Thymus (tissue), 11 donors: ENCODE data around the gene BLID. TPM values are rescaled to one million over a fixed set of nuclear protein-coding genes. Genes with fewer than 3 reads are reported as not detected.

ENCODE experiments used
- DNase-seq, 9 donors: peaks; one replicate each; pipeline ENCODE4 v3.0.0-alpha.2; 2013; ENCODE audit warnings: low spot score in 9 of 9, low read depth in 6 of 9, missing footprints in 1 of 9
- H3K27ac ChIP-seq, 2 donors: one replicate each; pipeline ENCODE4 v1.5.1; 2013; ENCODE audit warnings: control low read depth in 1 of 2, low read depth in 1 of 2, low read length in 1 of 2, mild to moderate bottlenecking in 1 of 2, moderate library complexity in 1 of 2
- H3K27me3 ChIP-seq, 2 donors: one replicate each; pipeline ENCODE4 v1.5.1; 2013; ENCODE audit warnings: low read length in 1 of 2; ENCODE audit not compliant: control insufficient read depth in 2 of 2, insufficient read depth in 1 of 2
- H3K36me3 ChIP-seq, 2 donors: one replicate each; pipeline ENCODE4 v1.5.1; 2013; ENCODE audit warnings: low read length in 1 of 2, mild to moderate bottlenecking in 1 of 2, moderate library complexity in 1 of 2; ENCODE audit not compliant: control insufficient read depth in 2 of 2, insufficient read depth in 2 of 2
- H3K4me1 ChIP-seq, 2 donors: one replicate each; pipeline ENCODE4 v1.5.1; 2013; ENCODE audit warnings: low read length in 2 of 2; ENCODE audit not compliant: control insufficient read depth in 2 of 2, insufficient read depth in 2 of 2
- H3K4me3 ChIP-seq, 2 donors: one replicate each; pipeline ENCODE4 v1.5.1; 2013; ENCODE audit warnings: low read length in 2 of 2, control low read depth in 1 of 2, mild to moderate bottlenecking in 1 of 2
- H3K9me3 ChIP-seq, 2 donors: one replicate each; pipeline ENCODE4 v1.5.1; 2013; ENCODE audit warnings: low read length in 1 of 2, mild to moderate bottlenecking in 1 of 2; ENCODE audit not compliant: control insufficient read depth in 2 of 2, insufficient read depth in 1 of 2
- WGBS: extraction: QIAGEN DNeasy Blood & Tissue Kit; methylation state at CpG from one replicate; pipeline ENCODE4 v1.1.7; 2013; 5-methylcytosine and 5-hydroxymethylcytosine counted together
- polyA plus RNA-seq: library from polyadenylated mRNA; stranded (reverse); fragments of 200-250 nt; gene quantifications from one replicate; pipeline ENCODE4 v1.2.3, GENCODE V29; 2013
- total RNA-seq: library from RNA; stranded (reverse); fragments of 120-200 nt; gene quantifications from one replicate; pipeline ENCODE4 v1.2.4, GENCODE V29; 2013
- donor health status: healthy.

Gene BLID
- total and polyA plus RNA-seq, 2 donors = 0.71 TPM; not detected in 1

- Histone ChIP-seq H3K27me3 (peaks cover 6 to 22% of the 10 kb centered on the region in 2 donors), H3K4me3 (no peak overlapping the region), H3K27ac (no peak overlapping the region), H3K36me3 (no peaks in the 10 kb centered on the region), H3K9me3 (no peaks in the 10 kb centered on the region), H3K4me1 (no peaks in the 10 kb centered on the region)
- DNase-seq = no peak
- 94% methylated on average over 12 of the region's 12 CpGs for WGBS
Measured at GRCh38 chr11:122095681-122096262, 20.2 kb downstream of the BLID start.

GRCh38 chr11:122094836-122095235 is 21.2 kb downstream of the BLID start:
- Histone ChIP-seq H3K27me3 (peaks cover 6 to 13% of the 10 kb centered on the region in 2 donors), H3K4me3 (no peak overlapping the region), H3K27ac (no peak overlapping the region), H3K36me3 (no peaks in the 10 kb centered on the region), H3K9me3 (no peaks in the 10 kb centered on the region), H3K4me1 (no peaks in the 10 kb centered on the region)
- no peak for DNase-seq
- 91% methylated on average over 4 of the region's 4 CpGs for WGBS

- Histone ChIP-seq H3K4me1 (no peaks in the 10 kb centered on the region), H3K27me3 (peaks cover 0 to 6% of the 10 kb centered on the region in 2 donors), H3K9me3 (no peaks in the 10 kb centered on the region), H3K27ac (no peak overlapping the region), H3K36me3 (no peaks in the 10 kb centered on the region), H3K4me3 (no peak overlapping the region)
- no peak for DNase-seq
- 90% methylated on average over 5 of the region's 5 CpGs for WGBS
Measured at GRCh38 chr11:122093731-122094275, 22.2 kb downstream of the BLID start.

GRCh38 chr11:122091835-122092234 is 24.2 kb downstream of the BLID start:
- H3K4me1 ChIP-seq = no peaks in the 10 kb centered on the region
- no peak for DNase-seq
- no peak overlapping the region for H3K27ac ChIP-seq
- WGBS = 100% methylated on average over 1 of the region's 1 CpG
- no peaks in the 10 kb centered on the region for H3K9me3 ChIP-seq
- no peaks in the 10 kb centered on the region for H3K27me3 ChIP-seq
- H3K36me3 ChIP-seq = no peaks in the 10 kb centered on the region
- H3K4me3 ChIP-seq = no peak overlapping the region

GRCh38 chr11:122089111-122089510 is 26.9 kb downstream of the BLID start:
- no peaks in the 10 kb centered on the region for H3K36me3 ChIP-seq
- H3K4me3 ChIP-seq = no peak overlapping the region
- H3K9me3 ChIP-seq = no peaks in the 10 kb centered on the region
- H3K4me1 ChIP-seq = no peaks in the 10 kb centered on the region
- no peak overlapping the region for H3K27ac ChIP-seq
- no peaks in the 10 kb centered on the region for H3K27me3 ChIP-seq
- no peak for DNase-seq
- WGBS = 91% methylated on average over 1 of the region's 1 CpG

- no peaks in the 10 kb centered on the region for H3K36me3 ChIP-seq
- DNase-seq = no peak
- H3K27ac ChIP-seq = no peak overlapping the region
- 94% methylated on average over 3 of the region's 3 CpGs for WGBS
- H3K27me3 ChIP-seq = no peaks in the 10 kb centered on the region
- H3K4me1 ChIP-seq = no peaks in the 10 kb centered on the region
- no peaks in the 10 kb centered on the region for H3K9me3 ChIP-seq
- no peak overlapping the region for H3K4me3 ChIP-seq
Measured at GRCh38 chr11:122085712-122086111, 30.3 kb downstream of the BLID start.

- Histone ChIP-seq H3K36me3 (no peaks in the 10 kb centered on the region), H3K4me3 (no peak overlapping the region), H3K9me3 (no peaks in the 10 kb centered on the region), H3K4me1 (no peaks in the 10 kb centered on the region), H3K27me3 (no peaks in the 10 kb centered on the region), H3K27ac (no peak overlapping the region)
- 49% methylated on average over 1 of the region's 1 CpG for whole genome bisulfite sequencing
- DNase-seq = no peak
Measured at GRCh38 chr11:122085264-122085663, 30.8 kb downstream of the BLID start.

- Histone ChIP-seq H3K27ac (no peak overlapping the region), H3K4me1 (no peaks in the 10 kb centered on the region), H3K27me3 (no peaks in the 10 kb centered on the region), H3K4me3 (no peak overlapping the region), H3K9me3 (no peaks in the 10 kb centered on the region), H3K36me3 (no peaks in the 10 kb centered on the region)
- 98% methylated on average over 2 of the region's 2 CpGs for WGBS
- no peak for DNase-seq
Measured at GRCh38 chr11:122082205-122082604, 33.8 kb downstream of the BLID start.

GRCh38 chr11:122081073-122081472 is 34.9 kb downstream of the BLID start:
- no peak for DNase-seq

More at GRCh38 chr11:122081073-122081472, 34.9 kb downstream of the BLID start:
- no peak overlapping the region for H3K27ac ChIP-seq
- H3K36me3 ChIP-seq = no peaks in the 10 kb centered on the region
- H3K4me1 ChIP-seq = no peaks in the 10 kb centered on the region
- no peaks in the 10 kb centered on the region for H3K27me3 ChIP-seq
- no peaks in the 10 kb centered on the region for H3K9me3 ChIP-seq
- no peak overlapping the region for H3K4me3 ChIP-seq
